HepG2 (cell line): ENCODE data around the gene LHPP. TPM values are rescaled to one million over a fixed set of nuclear protein-coding genes. Genes with fewer than 3 reads are reported as not detected.

ENCODE experiments used
- ATAC-seq: fragments of 200-7000 bp; cut with Tn5 transposase; 3 replicates; pipeline ENCODE4 v1.9.1; 2020; ENCODE audit warnings: mild to moderate bottlenecking, moderate library complexity
- BruUV-seq: library from RNA; stranded (reverse); fragments of 400-500 nt; replicated peaks from 2 replicates; lab custom pipeline; 2021; lab: Mats Ljungman, UMichigan
- CTCF ChIA-PET: fragments of 300-600 bp; formaldehyde crosslinking; extraction: SDS; loops from one replicate; lab custom pipeline; 2021; ENCODE audit warnings: low total read pairs, inconsistent platforms, low intra/inter-chr PET ratio; lab: Yijun Ruan, JAX
- POLR2A ChIA-PET: fragments of 350-600 bp; sonication (Branson Sonifier 250); formaldehyde crosslinking; loops from one replicate; lab custom pipeline; 2020; ENCODE audit warnings: antibody characterized with exemption, inconsistent platforms; lab: Yijun Ruan, JAX
- DNase-seq: peaks from one replicate; pipeline ENCODE4 v3.0.0-alpha.2; 2015; ENCODE audit warnings: low spot score
- FAIRE-seq: peaks from 3 replicates; lab custom pipeline; 2011; peaks lifted over from hg19 to GRCh38; lab: Jason Lieb, UNC
- H2AFZ ChIP-seq: one replicate; pipeline ENCODE4 v1.6.1; 2011; ENCODE audit warnings: low read length, inconsistent platforms
- H3K27ac ChIP-seq: fragments of 300-600 bp; 3 replicates; pipeline ENCODE4 v1.8.0; 2011; ENCODE audit warnings: mixed run types, mild to moderate bottlenecking, mixed read lengths, low read length, inconsistent platforms; ENCODE audit not compliant: insufficient read depth; ENCODE audit errors: extremely low read length
- H3K27me3 ChIP-seq, 2 experiments: fragments of 200-600 bp in 1 of 2; 2 replicates in 1 of 2; 3 replicates in 1 of 2; pipeline versions ENCODE4 v1.6.0 to v1.8.0; 2011; ENCODE audit warnings: low read length in 2 of 2, mild to moderate bottlenecking in 2 of 2, moderate library complexity in 2 of 2, inconsistent platforms in 1 of 2; ENCODE audit not compliant: insufficient read depth in 2 of 2, control insufficient read depth in 1 of 2
- H3K36me3 ChIP-seq, 2 experiments: fragments of 200-600 bp in 1 of 2; replicated peaks in 1 of 2; 2 replicates in 1 of 2; 3 replicates in 1 of 2; pipeline versions ENCODE4 v1.5.1 to v1.8.0; 2011; ENCODE audit warnings: low read length in 2 of 2, inconsistent platforms in 1 of 2; ENCODE audit not compliant: insufficient read depth in 2 of 2, control insufficient read depth in 1 of 2
- H3K4me1 ChIP-seq: 2 replicates; pipeline ENCODE4 v1.5.1; 2012; ENCODE audit warnings: low read length, inconsistent platforms; ENCODE audit not compliant: insufficient read depth
- H3K4me2 ChIP-seq: 2 replicates; pipeline ENCODE4 v1.6.0; 2011; ENCODE audit warnings: low read depth, low read length, inconsistent platforms
- H3K4me3 ChIP-seq, 3 experiments: fragments of 200-600 bp in 1 of 3; sonication (generic), shearing (Covaris generic) in 1 of 3; replicated peaks in 1 of 3; 2 replicates each; pipeline ENCODE4 v1.5.1; 2011 to 2016; ENCODE audit warnings: low read length in 3 of 3, inconsistent platforms in 2 of 3, low read depth in 2 of 3, mild to moderate bottlenecking in 2 of 3, control low read depth in 1 of 3, mixed read lengths in 1 of 3; ENCODE audit not compliant: insufficient read depth in 1 of 3
- H3K79me2 ChIP-seq: one replicate; pipeline ENCODE4 v1.6.1; 2011; ENCODE audit warnings: low read length, inconsistent platforms; ENCODE audit not compliant: insufficient read depth
- H3K9ac ChIP-seq: 2 replicates; pipeline ENCODE4 v1.6.0; 2011; ENCODE audit warnings: mild to moderate bottlenecking, low read depth, low read length, inconsistent platforms; ENCODE audit not compliant: insufficient read depth
- H3K9me3 ChIP-seq: 2 replicates; pipeline ENCODE4 v1.5.1; 2012; ENCODE audit warnings: mild to moderate bottlenecking, low read length
- H4K20me1 ChIP-seq: 2 replicates; pipeline ENCODE4 v1.6.0; 2011; ENCODE audit warnings: inconsistent platforms, mild to moderate bottlenecking, low read length, moderate library complexity; ENCODE audit not compliant: insufficient read depth
- AGO2 ChIP-seq: fragments of 200-400 bp; formaldehyde crosslinking; optimal IDR thresholded peaks from 2 replicates; pipeline ENCODE3; 2017; ENCODE audit warnings: mild to moderate bottlenecking, low read depth, low read length, moderate library complexity
- KLF16 ChIP-seq, 2 experiments: sonication (generic) in 1 of 2; formaldehyde crosslinking in 1 of 2; IDR thresholded peaks; 2 replicates each; pipeline versions ENCODE4 v1.6.1 to v1.8.0; 2016 to 2023; ENCODE audit warnings: missing genetic modification reagents in 2 of 2, missing compliant biosample characterization in 1 of 2
- WIZ ChIP-seq: sonication (generic); formaldehyde crosslinking; IDR thresholded peaks from 2 replicates; pipeline ENCODE4 v1.5.1; 2020; ENCODE audit warnings: mild to moderate bottlenecking, missing genetic modification reagents
- ZNF10 ChIP-seq: sonication (generic); formaldehyde crosslinking; IDR thresholded peaks from 2 replicates; pipeline ENCODE4 v1.4.0; 2020; ENCODE audit warnings: mild to moderate bottlenecking, low read depth, missing genetic modification reagents, borderline replicate concordance
- ZNF446 ChIP-seq: sonication (generic); formaldehyde crosslinking; IDR thresholded peaks from 2 replicates; pipeline ENCODE4 v1.5.0; 2020; ENCODE audit warnings: mild to moderate bottlenecking, missing genetic modification reagents
- ZNF776 ChIP-seq: sonication (generic); formaldehyde crosslinking; IDR thresholded peaks from 2 replicates; pipeline ENCODE4 v1.4.0; 2020; ENCODE audit warnings: mild to moderate bottlenecking, missing genetic modification reagents
- WGBS: methylation state at CpG from one replicate; pipeline ENCODE4 v1.1.6; 2017; ENCODE audit warnings: low lambda C conversion rate; 5-methylcytosine and 5-hydroxymethylcytosine counted together
- in situ Hi-C: cut with HindIII; loops from 2 replicates; pipeline ENCODE4 v1.10.0; 2017; ENCODE audit warnings: low pct_unique_long_range_greater_than_20kb; ENCODE audit not compliant: extremely low pct_ligation_motif_present
- intact Hi-C: fragments of 100-400 bp; cut with micrococcal nuclease; formaldehyde crosslinking; loops from one replicate; pipeline ENCODE4 v1.10.0; 2022; ENCODE audit not compliant: unreplicated experiment
- polyA plus RNA-seq, 8 experiments: library from polyadenylated mRNA; depleted of rRNA in 3 of 8; stranded (reverse) in 7 of 8; unstranded in 1 of 8; fragments of >200 nt; fragmentation: Illumina TruSeq in 4 of 8; extraction: Trizol in 4 of 8; gene quantifications; 2 replicates each; pipeline versions ENCODE4 v1.2.1 to v1.2.3, GENCODE V29; 2011 to 2016; ENCODE audit warnings: low read depth in 4 of 8, missing spikeins in 1 of 8, mixed read lengths in 1 of 8; ENCODE audit not compliant: insufficient read depth in 1 of 8
- total RNA-seq, 5 experiments: library from RNA; depleted of rRNA; stranded (reverse); fragments of >200 nt; fragmentation: Illumina TruSeq; extraction: Trizol; gene quantifications; 2 replicates each; pipeline ENCODE4 v1.2.3, GENCODE V29; 2016; ENCODE audit warnings: low read depth in 1 of 5
- TF ChIP-seq, protein P1 (sequence below): IDR thresholded peaks from 2 replicates; pipeline ENCODE4 v1.6.1; 2016; ENCODE audit warnings: low read depth

Gene LHPP
- total and polyA plus RNA-seq, 2 of the 13 experiments (the other 11 are each of a cell fraction or from before 2014, with no cell fraction given): 5.2 to 13.1 TPM

DNA sequence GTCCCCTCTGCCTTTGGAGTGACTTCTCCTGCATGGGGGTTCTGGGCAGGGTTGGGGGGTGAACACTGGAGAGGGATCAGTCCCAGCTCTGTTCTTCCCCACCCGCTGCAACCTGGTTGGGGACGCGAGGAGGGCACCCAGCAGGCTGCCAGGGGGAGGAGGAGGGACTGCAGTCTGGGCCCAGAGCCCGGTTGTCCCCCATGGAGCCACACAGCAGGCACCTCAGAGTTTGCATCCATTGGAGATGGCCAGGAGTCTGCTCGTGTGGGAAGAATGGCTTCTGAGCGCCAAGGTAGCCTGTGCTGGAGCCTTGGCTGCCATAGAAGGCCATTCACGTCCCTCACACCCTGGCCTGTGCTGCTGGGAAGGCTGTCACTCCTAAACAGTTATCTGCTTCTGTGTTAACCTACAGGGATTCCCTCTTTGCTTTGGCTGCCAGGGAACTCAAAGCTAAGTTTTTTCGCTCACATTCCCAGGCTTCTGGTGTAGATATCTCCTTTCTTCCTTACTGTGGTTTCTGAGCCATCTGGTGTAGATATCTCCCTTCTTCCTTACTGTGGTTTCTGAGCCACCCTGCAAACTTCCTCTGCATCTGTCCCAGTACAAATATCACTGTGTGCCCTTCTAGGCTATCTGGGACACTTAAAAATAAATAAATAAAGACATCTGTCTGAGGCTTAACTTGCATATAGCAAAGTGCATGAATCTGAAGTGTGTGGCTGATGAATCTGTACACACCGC lies 133.7 kb downstream of the LHPP start:
- CTCF ChIA-PET: no interaction called here
- DNase-seq: no peak

DNA sequence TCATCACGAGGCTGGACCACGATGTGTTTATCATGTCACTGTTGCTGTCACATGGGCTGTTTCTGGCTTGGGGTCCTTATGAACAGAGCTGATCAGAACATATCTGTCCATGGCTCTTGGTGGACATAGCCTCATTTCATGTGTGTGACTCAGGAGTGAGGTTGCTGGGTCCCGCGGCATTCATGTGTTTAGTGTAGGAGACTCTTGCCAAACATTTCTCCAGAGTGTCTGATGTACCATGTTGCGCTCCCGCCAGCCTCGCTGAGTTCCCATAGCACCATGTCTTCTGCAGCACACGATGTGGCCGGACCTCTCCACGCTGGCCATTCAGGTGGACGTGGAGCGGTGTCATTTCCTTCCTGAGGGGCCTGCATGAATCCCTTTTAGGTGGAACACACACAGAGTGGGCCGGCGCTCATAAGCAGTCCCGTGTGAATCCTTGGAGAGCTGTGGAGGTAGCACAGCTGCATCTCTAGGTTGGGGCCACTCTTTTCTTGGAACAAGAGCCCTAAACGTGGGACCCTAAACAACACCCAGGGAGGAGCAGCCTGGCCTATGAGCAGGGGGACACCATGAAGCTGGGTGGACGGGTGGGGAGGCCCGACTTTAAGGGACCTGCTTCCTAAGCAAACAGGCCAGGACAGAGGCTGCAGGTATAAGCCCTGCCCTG lies 134.6 kb downstream of the LHPP start:
- Histone ChIP-seq H3K27ac (no peak overlapping the region), H3K9me3 (no peaks in the 10 kb centered on the region), H3K9ac (no peak overlapping the region), H2AFZ (no peak overlapping the region), H3K4me3 (no peak overlapping the region), H3K4me2 (peak overlapping the region; percentile 44), H4K20me1 (no peaks in the 10 kb centered on the region), H3K79me2 (no peaks in the 10 kb centered on the region), H3K36me3 (no peaks in the 10 kb centered on the region), H3K27me3 (no peaks in the 10 kb centered on the region), H3K4me1 (peaks cover 22% of the 10 kb centered on the region)
- no peak for ATAC-seq
- FAIRE-seq: no peak
- ChIA-PET CTCF (no interaction called here), POLR2A (interaction anchor here (1.2 kb wide), 1 partner anchor 10 kb away, joined by 5 read pairs; no protein-coding TSS in a partner anchor)
- intact Hi-C loops (no loop called here), in situ Hi-C loops (no loop called here)
- no peak for DNase-seq
- no peak for TF ChIP-seq WIZ (CRISPR knock-in tag)
- 0 out of 2 replicates have a peak, but pooled peaks have one; percentile 25 for TF ChIP-seq ZNF446 (CRISPR knock-in tag)
- WGBS: 90% methylated on average over 16 of the region's 18 CpGs
- no TSS peak for BruUV-seq

More for the DNA sequence above, 133.7 kb downstream of the LHPP start:
- BruUV-seq: no TSS peak
- Histone ChIP-seq H3K9me3 (no peaks in the 10 kb centered on the region), H4K20me1 (no peaks in the 10 kb centered on the region), H3K4me2 (no peak overlapping the region), H2AFZ (no peak overlapping the region), H3K4me3 (no peak overlapping the region), H3K27ac (no peak overlapping the region), H3K36me3 (no peaks in the 10 kb centered on the region), H3K27me3 (no peaks in the 10 kb centered on the region), H3K4me1 (peaks cover 24% of the 10 kb centered on the region), H3K9ac (no peak overlapping the region), H3K79me2 (no peaks in the 10 kb centered on the region)
- 86% methylated on average over 3 of the region's 9 CpGs for WGBS
- FAIRE-seq (no peak), ATAC-seq (no peak)
- POLR2A ChIA-PET: no interaction called here
- in situ Hi-C loops: no loop called here
- intact Hi-C loops: no loop called here
- TF ChIP-seq ZNF10 (CRISPR knock-in tag): no peak
- TF ChIP-seq AGO2: no peak
- no peak for TF ChIP-seq KLF16 (CRISPR knock-in tag; IDR thresholded peaks at IDR 0.05)
- TF ChIP-seq, protein P1, sequence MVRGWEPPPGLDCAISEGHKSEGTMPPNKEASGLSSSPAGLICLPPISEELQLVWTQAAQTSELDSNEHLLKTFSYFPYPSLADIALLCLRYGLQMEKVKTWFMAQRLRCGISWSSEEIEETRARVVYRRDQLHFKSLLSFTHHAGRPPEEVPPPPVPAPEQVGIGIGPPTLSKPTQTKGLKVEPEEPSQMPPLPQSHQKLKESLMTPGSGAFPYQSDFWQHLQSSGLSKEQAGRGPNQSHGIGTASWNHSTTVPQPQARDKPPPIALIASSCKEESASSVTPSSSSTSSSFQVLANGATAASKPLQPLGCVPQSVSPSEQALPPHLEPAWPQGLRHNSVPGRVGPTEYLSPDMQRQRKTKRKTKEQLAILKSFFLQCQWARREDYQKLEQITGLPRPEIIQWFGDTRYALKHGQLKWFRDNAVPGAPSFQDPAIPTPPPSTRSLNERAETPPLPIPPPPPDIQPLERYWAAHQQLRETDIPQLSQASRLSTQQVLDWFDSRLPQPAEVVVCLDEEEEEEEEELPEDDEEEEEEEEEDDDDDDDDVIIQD (CRISPR knock-in tag): no peak
- no peak for TF ChIP-seq ZNF776 (CRISPR knock-in tag)
